HK-2 (cell line): ENCODE results near the gene ZNFX1.
"Not testable (repeated sequence)": the region's sequence is repeated elsewhere in the genome, so short reads cannot be mapped to it uniquely, and the experiment has no call there.

ENCODE experiments used
- DNase-seq: peaks from one replicate; pipeline ENCODE4 v3.0.0-alpha.2; 2018; ENCODE audit not compliant: unreplicated experiment

ZNFX1 gene

DNA sequence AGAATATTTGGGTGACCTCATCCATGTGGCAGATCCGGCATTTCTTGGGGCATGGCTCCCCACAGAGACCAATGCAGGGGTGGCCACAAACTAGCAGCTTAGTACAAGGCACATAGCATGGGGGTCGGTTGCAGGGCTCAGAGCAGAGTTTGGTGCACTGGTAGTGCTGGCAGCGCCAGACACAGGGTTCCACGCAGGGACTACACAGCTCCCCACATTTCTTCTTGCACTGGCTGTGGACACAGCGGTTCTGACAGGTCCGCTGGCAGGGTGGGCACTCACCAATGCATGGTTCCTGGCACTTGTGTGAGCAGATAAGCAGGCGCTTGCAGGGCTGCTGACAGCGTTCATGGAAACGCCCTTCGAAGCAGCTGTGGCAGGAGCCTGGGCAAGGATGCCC, 29.6 kb downstream of the ZNFX1 start:
- no peak for DNase-seq

DNA sequence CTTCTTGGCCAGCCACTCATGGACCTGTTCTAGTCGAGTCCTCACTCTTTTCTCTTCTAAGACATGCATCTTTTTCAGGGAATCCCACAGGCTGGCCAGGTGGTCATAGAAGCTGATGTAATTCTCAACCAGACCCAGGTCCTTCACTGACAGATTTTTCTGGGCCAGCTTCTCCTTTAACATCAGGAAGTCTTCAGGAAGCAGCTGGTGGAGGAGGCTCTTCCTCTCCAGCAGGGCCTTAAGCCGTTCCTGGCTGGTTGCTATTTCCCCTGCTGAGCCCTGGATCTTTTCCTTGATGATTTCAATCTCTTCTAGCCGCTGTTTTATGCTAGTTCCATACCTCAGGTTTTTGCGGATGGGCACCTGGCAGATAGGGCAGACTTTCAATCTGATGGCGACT, 30.1 kb downstream of the ZNFX1 start:
- no peak for DNase-seq

DNA sequence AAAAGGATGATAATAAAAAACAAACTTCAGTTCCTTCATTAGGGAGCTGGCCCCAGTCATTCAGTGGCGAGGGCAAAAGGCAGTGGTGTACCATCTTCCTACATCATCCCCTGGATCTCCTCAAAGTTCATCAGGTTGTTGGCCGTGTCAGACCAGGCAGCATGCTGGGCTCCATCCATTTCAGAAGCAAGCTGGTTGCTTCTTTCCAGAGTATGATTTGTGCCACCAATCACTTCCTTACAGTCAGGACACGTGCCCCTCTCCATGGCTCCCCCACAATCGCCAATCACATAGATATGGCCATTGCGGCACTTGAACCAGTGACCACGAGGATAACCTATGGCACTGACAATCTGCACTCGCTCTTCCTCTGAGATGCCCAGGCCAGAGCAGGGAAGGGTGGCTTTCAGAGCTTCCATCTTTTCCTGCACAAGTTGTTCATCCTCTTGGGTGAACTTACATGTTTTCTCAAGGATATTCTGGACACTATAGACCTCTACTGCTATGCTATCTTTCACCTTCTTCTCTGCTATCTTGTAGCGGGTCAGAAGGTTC, 30.6 kb downstream of the ZNFX1 start:
- DNase-seq = no peak

DNA sequence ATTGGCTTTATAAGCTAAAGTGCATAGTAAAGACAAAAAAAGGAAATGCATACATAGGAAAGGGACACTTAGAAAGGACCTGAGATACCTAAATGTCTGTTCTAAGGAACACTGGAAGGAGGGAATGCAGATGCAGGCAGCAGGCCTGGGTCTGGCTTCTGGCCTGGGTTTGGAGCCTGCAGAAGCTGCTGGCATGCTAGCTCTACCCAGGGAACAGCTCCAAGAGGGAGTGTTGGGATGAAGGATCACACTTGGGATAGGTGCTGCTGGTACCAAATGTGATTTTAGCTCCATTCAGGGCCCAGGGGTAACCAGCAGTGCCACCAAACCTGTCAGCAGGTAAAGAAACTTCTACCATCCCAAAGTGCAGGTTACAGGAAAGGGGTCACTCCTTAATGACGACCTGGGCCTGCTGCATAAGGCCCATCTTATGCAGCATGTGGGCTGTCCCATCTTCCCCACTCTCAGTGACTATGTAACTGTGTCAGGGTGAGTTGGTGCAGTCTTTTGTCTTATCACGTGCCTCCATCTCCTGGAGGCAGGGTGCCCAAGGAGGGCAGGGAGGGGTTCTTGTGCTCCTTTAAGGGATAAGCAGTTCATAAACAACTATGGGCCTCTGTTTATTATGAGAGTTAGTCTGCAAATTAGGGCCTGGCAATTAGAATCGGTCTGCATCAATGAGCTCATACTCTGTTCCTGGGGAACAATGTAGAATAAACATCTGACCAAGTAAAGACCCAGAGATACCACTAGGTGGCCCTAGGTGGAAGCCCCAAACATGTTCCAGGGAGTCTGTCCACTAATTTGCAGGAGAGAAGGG, 31.7 kb downstream of the ZNFX1 start:
- DNase-seq = peak; percentile 37

DNA sequence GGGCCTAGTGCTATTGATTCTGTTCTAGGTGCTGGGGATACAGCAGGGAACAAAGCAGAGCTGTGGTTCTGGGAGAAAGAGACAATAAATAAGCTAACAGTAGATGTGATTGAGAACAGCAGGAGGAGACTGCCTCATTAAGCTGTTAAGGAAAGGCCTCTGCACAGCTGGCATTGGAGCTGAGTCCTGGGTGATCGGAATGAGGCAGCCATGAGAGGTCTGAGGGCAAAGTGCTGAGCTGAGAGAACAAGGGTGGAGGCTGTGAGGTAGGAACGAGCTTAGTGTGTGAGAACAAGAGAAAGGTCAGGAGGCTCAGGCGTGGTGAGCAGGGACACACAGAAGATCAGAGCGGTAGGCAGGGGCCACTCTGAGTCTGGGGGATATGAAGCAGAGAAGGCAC, 40.3 kb downstream of the ZNFX1 start:
- DNase-seq = no peak

DNA sequence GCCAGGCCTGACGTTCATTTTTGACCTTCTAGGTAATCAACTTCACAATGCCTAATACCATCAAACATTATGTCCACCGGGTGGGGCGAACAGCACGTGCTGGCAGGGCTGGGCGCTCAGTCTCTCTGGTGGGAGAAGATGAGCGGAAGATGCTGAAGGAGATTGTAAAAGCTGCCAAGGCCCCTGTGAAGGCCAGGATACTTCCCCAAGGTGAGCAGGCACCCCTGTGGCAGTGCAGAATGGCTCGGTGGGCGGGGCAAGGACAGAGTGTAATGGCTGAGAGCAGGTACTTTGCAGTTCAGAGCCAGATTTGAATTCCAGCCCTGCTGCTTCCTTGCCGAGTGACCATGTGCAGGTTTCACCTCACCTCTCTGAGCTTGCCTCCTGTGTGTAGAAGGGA, 41.6 kb downstream of the ZNFX1 start:
- DNase-seq = no peak

DNA sequence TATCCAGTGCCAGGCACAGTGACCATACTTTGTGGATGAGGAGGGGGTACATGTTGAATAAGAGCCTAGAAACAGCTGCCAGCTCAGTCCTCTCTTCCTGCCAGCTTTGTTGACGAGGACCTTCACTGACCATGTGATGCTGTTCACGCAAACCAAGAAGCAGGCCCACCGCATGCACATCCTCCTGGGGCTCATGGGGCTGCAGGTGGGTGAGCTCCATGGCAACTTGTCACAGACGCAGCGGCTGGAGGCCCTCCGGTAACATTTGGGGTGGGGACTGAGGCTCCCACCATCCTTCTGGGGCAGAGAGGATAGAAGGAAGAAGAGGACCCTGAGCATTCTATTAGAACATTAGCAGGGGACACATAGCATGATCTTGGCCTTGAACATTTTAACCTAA, 43.0 kb downstream of the ZNFX1 start:
- no peak for DNase-seq

DNA sequence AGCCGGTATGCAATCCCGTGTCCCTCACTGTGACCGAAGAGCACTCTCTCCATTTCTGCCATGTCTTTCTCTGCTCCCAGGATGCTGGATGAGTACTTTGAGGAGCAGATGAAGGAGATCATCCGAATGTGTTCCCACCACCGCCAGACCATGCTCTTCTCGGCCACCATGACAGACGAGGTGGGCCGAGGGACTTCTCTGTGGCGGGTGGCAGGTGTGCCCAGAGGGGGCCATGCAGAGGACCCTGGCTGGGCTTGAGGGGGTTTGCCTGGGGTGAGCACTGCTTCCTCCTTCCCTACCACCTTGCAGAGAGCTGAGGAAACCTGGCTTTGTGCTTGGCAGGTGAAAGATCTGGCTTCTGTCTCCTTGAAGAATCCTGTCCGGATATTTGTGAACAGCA, 44.6 kb downstream of the ZNFX1 start:
- no peak for DNase-seq

DNA sequence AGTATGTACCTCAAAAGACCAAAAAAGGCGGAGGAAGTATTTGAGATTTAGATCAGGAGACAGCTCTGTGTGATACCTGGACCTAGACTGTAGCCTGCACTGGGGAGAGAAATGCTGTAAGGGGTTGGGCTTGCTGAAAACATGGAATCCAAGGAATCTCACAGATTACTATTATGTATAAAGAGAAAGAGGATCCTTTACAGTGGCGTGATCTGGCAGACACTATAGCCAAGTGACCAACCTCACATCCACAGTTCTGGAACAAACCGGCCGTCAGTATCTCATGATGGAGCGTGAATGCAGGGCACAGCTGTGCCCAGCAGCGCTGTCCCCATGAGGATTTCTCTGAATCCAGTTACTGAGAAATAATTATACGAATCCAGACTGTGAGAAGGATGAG, 46.4 kb downstream of the ZNFX1 start:
- DNase-seq = no peak

DNA sequence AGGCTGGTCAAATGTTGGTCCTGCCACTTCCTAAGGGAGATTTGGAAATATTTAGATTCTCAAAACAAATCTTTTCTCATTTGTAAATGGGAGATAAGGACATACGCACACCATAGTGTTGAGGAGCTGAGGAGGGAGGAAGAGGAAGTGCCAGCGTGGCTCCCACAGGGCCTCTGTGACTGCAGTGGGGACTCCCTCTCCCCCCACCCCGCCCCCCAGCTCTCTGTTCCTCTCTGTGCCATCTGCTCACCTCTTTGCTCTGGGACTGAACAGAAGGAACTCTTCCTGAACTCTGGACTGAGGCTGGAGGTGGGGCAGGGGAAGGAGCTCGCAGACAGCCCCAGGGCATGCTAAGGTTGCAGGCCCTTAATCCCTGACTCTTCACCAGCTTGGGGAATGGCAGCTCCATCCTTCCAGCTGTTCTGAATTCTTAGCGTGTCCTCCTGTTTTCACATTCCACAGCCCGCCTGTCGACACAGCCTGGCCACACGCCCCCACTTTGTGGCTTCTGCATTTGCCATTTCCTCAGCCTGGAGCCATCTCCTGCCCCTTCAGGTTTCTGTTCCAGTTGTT, 47.2 kb downstream of the ZNFX1 start:
- DNase-seq = no peak

DNA sequence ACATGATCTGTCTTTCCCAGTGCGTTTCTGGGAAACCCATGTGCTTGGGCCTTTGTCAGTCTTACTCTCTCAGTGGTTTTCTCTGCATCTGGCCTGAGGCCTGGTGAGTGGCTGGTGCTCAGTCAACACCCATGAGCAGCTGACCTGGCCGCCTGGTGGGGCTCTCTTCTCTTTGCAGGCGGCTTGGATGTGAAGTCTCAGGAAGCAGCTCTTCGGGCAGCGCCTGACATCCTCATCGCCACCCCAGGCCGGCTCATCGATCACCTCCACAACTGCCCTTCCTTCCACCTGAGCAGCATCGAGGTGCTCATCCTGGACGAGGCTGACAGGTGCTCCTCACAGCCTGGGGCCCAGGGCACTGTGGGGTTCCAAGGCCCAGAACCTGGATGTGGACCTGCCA, 47.8 kb downstream of the ZNFX1 start:
- no peak for DNase-seq

DNA sequence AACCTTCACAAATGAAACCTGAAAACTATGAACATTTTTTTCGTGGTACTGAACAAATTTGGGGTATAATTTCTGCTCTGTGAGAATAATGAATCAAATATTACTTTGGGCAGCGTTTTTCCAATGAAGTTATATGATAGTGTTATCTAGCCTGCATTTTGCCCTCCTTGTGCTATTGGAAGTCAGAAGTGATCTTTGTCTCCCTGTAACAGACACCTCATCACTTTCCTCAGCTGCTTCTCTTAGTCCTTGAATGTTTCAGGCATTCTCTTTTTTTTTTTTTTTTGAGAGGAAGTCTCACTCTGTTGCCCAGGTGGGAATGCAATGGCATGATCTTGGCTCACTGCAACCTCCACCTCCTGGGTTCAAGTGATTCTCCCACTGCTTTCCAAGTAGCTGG, 48.5 kb downstream of the ZNFX1 start:
- no peak for DNase-seq

DNA sequence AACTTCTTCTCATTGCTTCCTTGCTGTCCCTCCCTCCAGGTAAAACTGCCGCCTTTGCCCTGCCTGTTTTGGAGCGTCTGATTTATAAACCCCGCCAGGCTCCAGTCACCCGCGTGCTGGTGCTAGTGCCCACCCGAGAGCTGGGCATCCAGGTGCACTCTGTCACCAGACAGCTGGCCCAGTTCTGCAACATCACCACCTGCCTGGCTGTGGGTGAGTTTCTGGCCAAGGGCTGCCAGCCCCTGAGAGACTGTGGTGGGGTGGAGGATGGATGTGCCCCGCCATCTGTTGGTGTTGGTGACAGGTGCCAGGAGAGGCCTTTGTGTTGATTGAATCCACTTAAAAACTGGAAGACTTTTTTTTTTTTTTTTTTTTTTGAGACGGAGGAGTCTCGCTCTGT, 49.2 kb downstream of the ZNFX1 start:
- no peak for DNase-seq

DNA sequence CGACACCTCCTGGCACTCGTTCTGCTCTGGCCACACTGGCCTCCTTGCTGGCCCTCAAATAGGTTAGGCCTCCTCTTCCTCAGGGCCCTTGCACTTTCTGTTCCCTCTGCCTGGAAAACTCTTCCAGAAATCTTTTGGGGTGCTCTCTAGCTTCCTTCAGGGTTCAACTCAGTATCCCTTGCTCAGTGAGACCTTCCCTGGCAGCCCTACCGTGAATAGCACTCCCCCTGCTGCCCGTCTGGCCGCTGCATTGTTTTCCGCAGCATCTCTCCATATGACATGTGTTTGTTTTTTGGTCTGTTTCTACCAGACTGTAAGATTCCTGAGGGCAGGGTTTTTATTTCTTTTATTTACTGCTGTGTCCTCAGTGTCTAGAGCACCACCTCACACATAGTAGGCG, 52.0 kb downstream of the ZNFX1 start:
- no peak for DNase-seq

DNA sequence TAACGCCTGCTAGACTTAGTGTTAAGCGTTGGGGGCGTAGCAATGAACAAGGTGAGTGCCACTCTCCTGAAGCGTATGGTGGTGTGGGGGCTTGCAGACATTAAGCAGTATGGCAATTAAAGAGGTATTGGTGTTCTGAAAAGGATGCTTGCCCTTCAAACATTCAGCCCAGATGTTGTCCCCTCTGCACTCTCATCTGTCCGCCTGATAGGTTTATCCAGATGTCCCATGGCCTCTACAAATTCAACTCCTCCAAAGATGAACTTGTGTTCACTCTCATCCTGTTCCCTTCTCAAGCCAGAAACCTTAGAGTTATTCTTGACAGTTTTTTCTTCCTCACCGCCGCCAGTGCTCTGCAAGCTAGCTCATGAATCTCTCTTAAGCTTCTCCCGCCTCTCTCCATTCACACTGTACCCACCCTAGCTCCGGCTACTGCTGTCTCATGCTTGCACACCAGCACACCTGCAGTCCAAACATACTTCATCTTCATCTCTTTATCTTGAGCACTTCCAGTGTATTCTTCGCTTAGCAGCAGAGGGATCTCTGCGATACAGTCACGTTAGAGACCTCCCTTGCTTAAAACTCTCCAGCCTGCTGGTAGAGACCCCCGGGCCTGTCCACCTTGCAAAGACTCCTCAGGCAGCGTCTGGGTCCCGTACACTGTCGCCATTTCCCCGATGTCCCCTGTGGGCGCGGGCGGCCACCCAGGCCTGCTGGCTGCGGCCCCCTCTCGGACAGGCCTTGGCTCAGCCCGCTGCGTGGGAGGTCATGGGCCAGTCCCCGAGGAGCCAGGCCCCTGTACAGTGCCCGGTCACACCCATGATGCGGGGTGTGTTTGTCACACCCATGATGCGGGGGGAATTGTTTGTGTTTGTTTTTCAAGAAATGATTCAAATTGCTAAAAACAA, 57.7 kb downstream of the ZNFX1 start:
- no peak for DNase-seq

DNA sequence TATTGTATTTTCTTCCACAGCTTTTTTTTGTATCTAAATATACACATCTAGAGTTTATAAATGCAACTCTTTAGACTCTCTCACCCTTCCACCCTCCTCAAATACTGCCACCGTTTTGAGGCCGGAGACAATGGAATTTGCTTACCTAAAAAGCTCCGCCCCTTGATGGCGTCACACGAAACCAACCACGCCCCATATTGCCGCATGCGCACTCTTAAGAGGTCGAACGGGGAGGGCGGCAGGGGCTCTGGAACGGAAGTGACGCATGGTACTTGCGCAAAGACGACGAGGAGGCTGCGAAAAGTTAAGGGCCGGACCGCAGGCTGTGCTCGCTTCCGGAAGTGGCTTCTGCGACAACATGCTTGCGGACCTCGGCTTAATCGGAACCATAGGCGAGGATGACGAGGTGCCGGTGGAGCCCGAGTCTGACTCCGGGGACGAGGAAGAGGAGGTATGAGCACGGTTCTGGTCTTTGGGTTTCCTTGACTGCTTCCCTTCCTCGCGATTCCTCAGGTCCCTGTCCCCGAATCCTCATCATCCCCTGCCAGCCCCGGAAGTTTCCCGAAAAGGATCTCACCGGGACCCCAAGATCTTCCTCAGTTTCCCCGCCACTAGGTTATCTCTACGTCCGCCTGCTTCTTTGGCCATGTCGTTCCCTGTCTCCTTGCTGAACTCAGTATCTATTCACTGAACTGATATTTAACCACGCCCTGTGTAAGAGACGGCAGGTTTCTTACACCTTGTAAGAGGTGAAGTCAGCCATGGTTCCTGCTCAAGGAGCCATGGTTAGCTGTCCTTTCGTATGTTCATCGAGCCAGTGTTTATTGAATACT, 58.5 kb downstream of the ZNFX1 start, which contains the start of gene DDX27:
Gene DDX27, plus strand, starts transcription at position 326 of the 833 bp plus-strand sequence. Its CDS starts 33 bp downstream, at position 359.
- peak; percentile 99 for DNase-seq

DNA sequence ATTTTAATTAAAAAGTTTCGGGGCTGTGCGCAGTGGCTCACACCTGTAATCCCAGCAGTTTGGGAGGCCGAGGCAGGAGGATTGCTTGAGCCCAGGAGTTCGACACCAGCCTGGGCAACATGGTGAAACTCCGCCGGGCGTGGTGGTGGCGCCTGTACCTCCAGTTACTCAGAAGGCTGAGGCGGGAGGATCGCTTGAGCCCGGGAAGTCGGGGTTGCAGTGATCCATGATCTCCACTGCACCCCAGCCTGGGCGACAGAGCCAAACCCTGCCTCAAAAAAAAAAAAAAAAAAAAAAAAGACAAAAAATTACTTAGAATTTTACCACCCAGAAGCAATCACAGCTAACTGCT, 59.1 kb downstream of the ZNFX1 start:
- DNase-seq = not testable (repeated sequence)

DNA sequence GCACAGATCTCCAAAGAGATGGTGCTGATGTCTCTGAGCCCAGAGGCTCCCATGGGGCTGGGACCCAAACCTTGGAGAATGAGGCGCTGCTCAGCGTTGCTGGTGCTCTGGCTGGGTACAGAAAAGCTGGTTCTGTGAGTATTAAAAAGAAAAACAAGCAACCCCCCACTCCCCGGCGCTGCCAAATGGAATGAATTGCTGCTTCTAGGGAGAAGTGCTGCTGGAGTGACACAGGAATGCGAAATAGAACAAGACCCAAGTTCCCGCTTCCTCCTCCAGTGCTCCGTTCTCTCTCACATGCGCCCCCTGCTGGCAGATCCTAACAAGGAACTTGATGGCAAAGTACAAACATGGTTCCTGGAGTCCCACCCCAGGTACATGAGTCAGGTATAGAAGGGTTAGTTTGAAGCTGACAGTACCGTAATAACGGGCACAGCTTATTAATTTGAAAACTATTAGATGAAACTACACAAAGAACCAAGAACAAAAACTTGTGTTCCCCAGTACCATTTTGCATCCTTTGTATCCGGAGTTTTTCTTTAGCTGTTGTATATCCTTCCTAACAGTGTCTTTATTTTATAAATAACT, 60.8 kb downstream of the ZNFX1 start:
- peak; percentile 98 for DNase-seq

DNA sequence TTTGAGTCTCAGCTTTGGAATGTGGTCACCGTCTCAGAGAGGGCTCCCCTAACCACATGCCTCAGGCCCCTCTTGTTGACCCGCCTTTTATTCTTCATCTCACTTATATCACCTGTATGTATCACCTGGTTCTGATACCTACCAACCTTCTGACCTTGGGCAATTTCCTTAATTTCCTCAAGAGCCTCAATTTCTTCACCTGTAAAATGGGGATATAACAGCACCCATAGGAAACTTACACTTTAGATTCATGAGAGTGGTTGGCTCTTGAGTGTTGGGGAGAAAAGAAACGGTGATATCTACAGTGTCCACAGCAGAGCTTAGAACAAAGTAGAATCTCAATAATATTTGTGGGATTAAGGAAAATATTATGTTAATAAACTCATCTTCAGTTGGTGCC, 62.6 kb downstream of the ZNFX1 start:
- DNase-seq = no peak

DNA sequence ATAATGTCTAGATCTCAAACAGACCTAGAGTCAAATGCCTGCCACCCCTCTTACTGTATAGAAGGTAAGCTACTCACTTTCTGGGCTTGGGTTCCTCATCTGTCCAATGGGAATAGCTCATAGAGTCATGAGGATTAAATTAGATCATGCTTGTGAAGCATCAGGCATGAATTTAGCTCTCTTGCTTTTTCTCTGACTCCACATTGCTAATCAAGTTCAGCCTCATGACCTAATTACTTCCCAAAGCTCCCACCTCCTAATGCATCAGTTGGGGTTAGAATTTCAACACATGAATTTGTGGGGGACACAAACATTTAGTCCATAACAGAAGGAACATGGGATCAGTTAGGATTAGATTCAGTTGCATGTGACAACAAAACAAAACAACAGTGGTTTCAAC, 63.3 kb downstream of the ZNFX1 start:
- no peak for DNase-seq

DNA sequence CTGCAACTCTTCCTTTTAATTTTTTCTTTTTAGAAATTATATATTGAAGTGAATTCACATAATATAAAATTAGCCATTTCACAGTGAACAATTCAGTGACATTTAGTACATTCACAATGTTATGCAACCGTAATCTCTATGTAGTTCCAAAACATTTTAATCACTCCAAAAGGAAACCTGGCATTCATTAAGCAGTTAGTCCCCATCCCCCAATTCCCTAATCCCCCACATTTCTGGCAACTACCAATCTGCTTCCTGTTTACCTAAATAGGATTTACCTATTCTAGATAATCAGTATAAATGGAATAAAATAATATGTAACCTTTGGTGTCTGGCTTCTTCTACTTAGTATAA, 67.1 kb downstream of the ZNFX1 start:
- no peak for DNase-seq
